NCI-H187 treated with DMSO at 0.1 percent for 48 hours (cell line): ENCODE measurements around the gene JMY.

Experiments used
- DNase-seq: peaks from one replicate; lab custom pipeline; 2025; lab: John Stamatoyannopoulos, UW

Gene JMY

DNA sequence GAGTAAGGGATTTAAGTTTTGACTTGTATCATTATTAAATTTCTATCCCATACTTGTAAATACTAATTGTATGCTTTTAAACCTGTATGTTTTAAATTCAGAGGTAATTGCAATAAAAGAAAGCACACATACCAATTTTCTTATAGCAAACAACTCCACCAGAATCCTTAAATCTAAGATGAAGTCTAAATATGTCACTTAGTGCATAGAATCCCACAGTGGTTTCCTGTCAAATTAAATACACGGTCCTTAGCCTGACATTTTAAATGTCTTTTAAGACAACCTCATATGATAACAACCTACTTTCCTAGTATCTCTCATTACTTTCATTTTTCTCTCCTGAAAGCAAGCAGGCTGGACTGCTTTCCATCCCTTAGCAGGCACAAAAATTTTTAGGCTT lies 52.0 kb downstream of the JMY start:
- DNase-seq, result no peak

DNA sequence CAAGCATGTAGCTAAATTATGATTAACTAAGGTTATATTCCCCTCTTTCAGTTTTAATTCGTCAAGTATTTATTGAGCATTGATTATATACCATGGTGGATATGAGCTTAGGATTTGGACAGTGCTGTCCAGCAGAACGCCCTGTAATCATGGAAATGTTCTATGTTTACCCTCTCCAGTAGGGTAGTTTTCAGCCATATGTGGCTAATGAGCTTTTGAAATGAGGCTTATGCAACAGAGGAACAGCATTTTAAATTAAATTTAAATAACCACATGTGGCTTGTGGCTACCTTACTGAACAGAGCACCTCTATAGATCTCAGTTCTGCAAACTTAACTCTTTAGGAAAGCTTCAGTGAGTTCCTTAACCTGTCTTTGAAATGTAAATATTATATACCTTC lies 59.1 kb downstream of the JMY start:
- DNase-seq, result no peak

GRCh38 chr5:79297661-79298060 lies 61.7 kb downstream of the JMY start:
- DNase-seq, result no peak

DNA sequence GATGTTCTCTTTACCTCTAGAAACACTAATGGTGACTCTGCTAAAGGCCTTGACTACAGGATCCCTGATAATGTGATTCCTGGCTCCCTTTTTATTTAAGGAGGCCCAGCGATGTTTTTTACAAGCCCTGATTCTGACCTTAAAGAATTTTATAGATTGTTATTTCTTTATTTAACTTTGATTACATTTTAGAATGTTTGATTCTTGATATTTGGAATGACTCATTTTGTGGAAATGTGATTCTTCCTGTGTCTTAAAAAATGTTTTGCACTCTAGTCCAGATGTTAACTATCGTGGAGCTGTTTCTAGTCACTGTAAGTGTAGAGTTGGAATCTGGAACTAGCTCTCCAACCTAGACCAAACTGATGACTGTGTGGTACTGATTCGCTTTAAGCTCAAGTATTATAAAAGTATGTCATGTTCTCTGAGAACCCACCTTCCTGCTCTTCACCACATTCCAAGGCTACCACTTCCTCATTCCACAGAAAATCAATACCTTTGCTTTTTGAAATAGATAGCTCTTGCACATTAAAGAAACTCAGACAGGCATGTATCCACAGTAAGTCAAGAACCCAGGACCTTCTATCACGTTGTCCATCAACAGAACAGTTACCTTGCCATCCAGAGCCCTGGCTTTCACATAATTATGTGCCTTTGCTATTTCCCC lies 65.2 kb downstream of the JMY start:
- DNase-seq, result no peak

GRCh38 chr5:79302454-79302853 lies 66.5 kb downstream of the JMY start:
- DNase-seq, result no peak

GRCh38 chr5:79305706-79306105 lies 69.8 kb downstream of the JMY start:
- DNase-seq, result no peak

DNA sequence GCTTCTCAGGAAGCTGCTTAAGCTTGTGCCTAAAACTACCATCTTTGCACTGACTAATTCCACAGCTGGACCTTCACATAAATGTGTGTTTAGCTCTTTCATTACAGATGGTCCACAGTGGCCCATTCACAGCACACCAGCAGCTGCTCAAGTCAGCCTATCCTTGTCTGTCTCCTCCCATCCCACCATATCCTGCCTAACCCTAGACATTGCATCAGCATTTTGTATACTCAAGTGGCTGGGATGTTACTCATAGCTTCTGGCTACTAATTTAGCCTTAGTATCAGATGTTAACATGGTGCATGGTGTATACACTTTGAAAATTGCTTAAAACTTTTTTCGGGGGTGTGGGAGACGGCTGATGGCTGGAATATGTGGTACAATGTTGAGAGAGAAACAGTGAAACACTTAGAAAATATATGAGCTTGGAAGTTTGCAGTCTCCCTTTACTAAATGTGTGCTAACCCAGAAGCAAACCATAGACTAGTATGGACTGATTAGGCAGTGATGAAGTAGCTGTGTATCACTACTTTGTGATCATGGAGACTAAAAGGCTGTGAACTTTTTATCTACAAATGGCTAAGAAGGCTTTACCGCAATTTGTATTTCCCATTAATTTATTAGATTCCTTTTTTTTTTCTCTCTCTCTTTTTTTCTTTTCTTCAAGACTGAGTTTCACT lies 83.1 kb downstream of the JMY start:
- no peak for DNase-seq

DNA sequence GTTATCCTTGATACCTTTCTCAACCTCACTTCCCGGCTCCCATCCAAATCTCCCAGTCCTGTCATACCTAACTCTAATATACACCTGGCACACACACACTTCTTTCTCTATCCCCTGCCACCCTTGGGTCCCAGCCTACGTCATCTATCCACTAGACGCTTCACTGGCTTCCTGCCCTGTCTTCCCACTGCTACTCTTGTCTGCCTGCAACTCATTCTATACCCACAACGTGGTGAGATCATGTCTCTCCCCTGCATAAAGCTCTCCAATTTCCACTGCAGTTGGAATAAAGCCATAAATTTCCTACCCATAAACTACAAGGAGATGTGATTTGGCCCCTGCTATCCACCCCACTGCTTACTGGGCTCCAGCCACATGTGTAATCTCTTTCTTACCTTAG lies 93.5 kb downstream of the JMY start:
- no peak for DNase-seq

- DNase-seq, result no peak
Measured at GRCh38 chr5:79330071-79330470, 94.1 kb downstream of the JMY start.

DNA sequence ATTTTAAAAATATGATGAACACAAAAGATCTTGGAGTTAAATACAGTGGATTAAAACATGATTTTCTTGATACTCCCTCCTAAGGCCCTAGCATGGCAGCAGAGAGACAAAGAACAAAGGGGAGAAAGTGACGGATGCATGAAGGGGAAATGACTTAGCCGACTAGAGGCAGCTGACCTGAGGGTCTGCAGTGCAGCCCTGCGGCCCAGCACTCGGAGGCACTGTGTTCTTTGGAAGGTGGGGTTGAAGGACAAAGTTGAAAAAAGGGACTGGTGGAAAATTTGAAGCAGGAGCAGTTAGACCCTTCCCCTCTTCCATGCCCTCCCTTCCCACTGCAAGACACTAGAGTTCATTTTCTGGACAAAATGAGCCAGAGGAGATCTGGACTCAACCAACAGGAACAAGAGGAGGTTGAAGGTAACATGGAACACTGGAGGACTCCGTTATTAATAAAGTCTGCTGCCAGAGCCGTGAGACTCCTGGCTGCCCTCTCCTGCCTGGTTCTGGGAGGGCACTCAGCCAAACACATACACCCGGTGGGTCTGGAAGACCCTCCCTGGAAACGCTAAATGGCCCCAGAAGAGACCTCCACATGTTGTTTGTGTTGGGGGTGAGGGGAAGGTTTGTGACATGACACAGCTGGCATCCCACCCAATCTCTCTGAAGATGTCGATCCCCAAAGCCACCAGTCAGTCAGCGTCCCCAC lies 98.1 kb downstream of the JMY start:
- no peak for DNase-seq

DNA sequence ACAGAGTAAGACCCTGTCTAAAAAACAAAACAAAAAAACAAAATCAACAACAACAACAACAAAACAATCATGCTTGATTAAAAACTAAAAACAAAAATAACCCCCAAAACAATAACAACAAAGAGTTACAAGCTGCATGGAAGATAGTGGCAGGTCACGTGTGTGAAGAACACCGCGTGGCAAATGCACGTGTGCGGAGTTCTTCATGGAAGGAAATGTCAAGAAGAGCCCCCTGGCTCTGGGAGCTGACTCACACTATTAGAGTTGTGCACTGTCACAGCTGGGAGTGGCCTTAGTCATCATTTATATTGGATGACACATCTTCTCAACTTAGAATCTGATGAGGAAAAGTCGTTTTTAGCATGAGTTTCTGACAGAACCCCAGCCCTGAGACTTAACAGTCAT lies 110.5 kb downstream of the JMY start:
- no peak for DNase-seq

- DNase-seq, result no peak
Measured at GRCh38 chr5:79349047-79349446, 113.1 kb downstream of the JMY start.

DNA sequence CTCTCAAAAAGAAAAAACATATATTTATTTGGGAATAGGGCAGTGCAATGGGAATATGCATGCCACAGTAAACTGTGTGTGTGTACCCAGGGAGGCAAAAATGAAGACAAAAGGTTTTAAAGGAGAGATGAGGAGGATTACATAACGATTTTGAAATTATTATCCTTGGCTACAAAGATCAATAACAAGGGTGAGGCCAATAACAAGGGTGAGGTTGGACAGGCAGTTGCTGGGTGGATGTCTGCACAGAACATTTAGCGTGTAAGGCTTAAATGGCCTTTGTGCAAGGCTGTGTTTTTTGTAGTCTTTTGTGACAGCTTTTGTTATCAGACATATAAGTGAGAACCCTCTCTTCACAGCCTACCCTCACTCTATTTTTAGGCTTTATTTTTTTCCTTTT lies 114.0 kb downstream of the JMY start:
- DNase-seq, result no peak

DNA sequence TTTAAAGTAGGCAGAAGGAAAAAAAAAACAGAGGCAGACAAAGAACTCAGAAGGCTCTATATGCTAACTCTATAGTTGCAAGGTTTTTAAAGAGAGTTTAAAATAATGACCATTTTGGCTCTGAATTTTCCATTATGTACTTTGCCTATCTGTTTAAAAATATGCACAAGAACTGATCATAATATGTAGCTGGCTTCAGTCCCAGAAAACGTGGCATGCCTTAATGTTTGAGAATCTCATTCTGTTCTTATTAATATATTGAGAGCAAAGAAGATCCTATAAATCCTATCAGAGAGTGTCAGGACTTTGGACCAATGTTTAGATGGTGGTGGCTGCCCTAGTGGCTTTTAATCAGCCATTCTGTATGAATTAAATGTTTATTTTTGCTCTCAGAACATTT lies 121.5 kb downstream of the JMY start:
- no peak for DNase-seq
